Lower lobe of right lung (tissue), 2 donors: Measurements from ENCODE around the gene EFNB1. TPM values are rescaled to one million over a fixed set of nuclear protein-coding genes. Genes with fewer than 3 reads are reported as not detected.
"Not testable (repeated sequence)": the region's sequence is repeated elsewhere in the genome, so short reads cannot be mapped to it uniquely, and the experiment has no call there.

Experiments used
- ATAC-seq, 2 donors: fragments of 200-7000 bp; cut with Tn5 transposase; one replicate each; pipeline ENCODE4 v1.9.1; 2020 to 2022; ENCODE audit warnings: mild to moderate bottlenecking in 2 of 2, moderate library complexity in 2 of 2
- DNase-seq: peaks from one replicate; pipeline ENCODE4 v3.0.0-alpha.2; 2020
- H3K27ac ChIP-seq: fragments of 200-600 bp; one replicate; pipeline ENCODE4 v1.8.0; 2022
- H3K27me3 ChIP-seq: fragments of 200-600 bp; one replicate; pipeline ENCODE4 v1.8.0; 2022; ENCODE audit warnings: low read depth
- H3K36me3 ChIP-seq: fragments of 200-600 bp; one replicate; pipeline ENCODE4 v1.8.0; 2022; ENCODE audit warnings: mild to moderate bottlenecking
- H3K4me1 ChIP-seq: fragments of 200-600 bp; one replicate; pipeline ENCODE4 v1.8.0; 2022
- H3K4me3 ChIP-seq: fragments of 200-600 bp; one replicate; pipeline ENCODE4 v1.8.0; 2022; ENCODE audit warnings: mild to moderate bottlenecking
- H3K9me3 ChIP-seq: fragments of 200-600 bp; one replicate; pipeline ENCODE4 v1.8.0; 2022
- CTCF ChIP-seq: fragments of 200-600 bp; IDR thresholded peaks from one replicate; pipeline ENCODE4 v1.8.0; 2022; ENCODE audit warnings: antibody characterized with exemption, mild to moderate bottlenecking
- intact Hi-C: fragments of 100-400 bp; cut with DNase I; formaldehyde crosslinking; loops from one replicate; pipeline ENCODE4 v1.11.0; 2022
- long read RNA-seq: library from polyadenylated mRNA; unstranded; transcript quantifications from one replicate; pipeline ENCODE4 v2.0.0, GENCODE V29; 2021
- total RNA-seq: library from RNA; stranded (reverse); fragmentation: NEBNext Ultra II Directional; extraction: Animal tissue kit (Norgen Biotek cat#: 25700); gene quantifications from one replicate; pipeline ENCODE4 v1.2.1, GENCODE V29; 2021
- donor health status: DM: no; HTN: yes; CAD: no; lungs with severe emphysema.

The EFNB1 gene
- total RNA-seq: 36.5 TPM
- long read RNA-seq, transcript EFNB1-201 (5 exons, 3,314 nt): major isoform, 53 of 91 reads
- long read RNA-seq, partial matches to known transcripts: 32 of 91 reads
- long read RNA-seq, other reads (novel, unspliced or antisense): 6 of 91 reads

GRCh38 chrX:68828740-68829581, at the start of gene EFNB1:
Gene EFNB1, plus strand, starts transcription at chrX:68829021. Its CDS starts 756 bp downstream, at chrX:68829777.
- DNase-seq: peak; percentile 93
- peak within 1 kb of the TSS; percentile 89 for H3K27ac ChIP-seq
- peak within 1 kb of the TSS; percentile 75 for H3K4me3 ChIP-seq
- peak; percentile 92 to 97 for ATAC-seq
- H3K36me3 ChIP-seq: no peaks in the 10 kb centered on the region
- intact Hi-C loops: no loop called here
- no peaks in the 10 kb centered on the region for H3K9me3 ChIP-seq
- no peak for TF ChIP-seq CTCF
- H3K4me1 ChIP-seq: peaks cover 5% of the 10 kb centered on the region
- no peaks in the 10 kb centered on the region for H3K27me3 ChIP-seq

- not testable (repeated sequence) for ATAC-seq
Measured at GRCh38 chrX:68781295-68781694, 47.5 kb upstream of the EFNB1 start.

GRCh38 chrX:68784816-68785215, 44.0 kb upstream of the EFNB1 start:
- no peaks in the 10 kb centered on the region for H3K27me3 ChIP-seq
- H3K4me1 ChIP-seq: no peaks in the 10 kb centered on the region
- no peaks in the 10 kb centered on the region for H3K36me3 ChIP-seq
- ATAC-seq (no peak), DNase-seq (no peak)
- no peak for TF ChIP-seq CTCF
- H3K4me3 ChIP-seq: no peak overlapping the region
- H3K27ac ChIP-seq: no peak overlapping the region
- H3K9me3 ChIP-seq: no peaks in the 10 kb centered on the region
- intact Hi-C loops: no loop called here

More at GRCh38 chrX:68781295-68781694, 47.5 kb upstream of the EFNB1 start:
- H3K27me3 ChIP-seq, H3K9me3 ChIP-seq, H3K27ac ChIP-seq, H3K4me1 ChIP-seq, H3K4me3 ChIP-seq, H3K36me3 ChIP-seq, intact Hi-C loops, DNase-seq: not testable (repeated sequence)

- H3K27ac ChIP-seq, DNase-seq, H3K36me3 ChIP-seq, H3K27me3 ChIP-seq, ATAC-seq, H3K9me3 ChIP-seq, H3K4me1 ChIP-seq, H3K4me3 ChIP-seq, intact Hi-C loops: not testable (repeated sequence)
Measured at GRCh38 chrX:68786581-68786980, 42.2 kb upstream of the EFNB1 start.

- intact Hi-C loops: no loop called here
- Histone ChIP-seq H3K4me3 (no peak overlapping the region), H3K27me3 (no peaks in the 10 kb centered on the region), H3K27ac (no peak overlapping the region), H3K9me3 (no peaks in the 10 kb centered on the region), H3K4me1 (no peaks in the 10 kb centered on the region), H3K36me3 (no peaks in the 10 kb centered on the region)
- DNase-seq (no peak), ATAC-seq (no peak)
- no peak for TF ChIP-seq CTCF
Measured at GRCh38 chrX:68789966-68790365, 38.9 kb upstream of the EFNB1 start.

GRCh38 chrX:68792083-68792482, 36.7 kb upstream of the EFNB1 start:
- no peaks in the 10 kb centered on the region for H3K4me1 ChIP-seq
- H3K36me3 ChIP-seq: no peaks in the 10 kb centered on the region
- no peak overlapping the region for H3K27ac ChIP-seq
- H3K4me3 ChIP-seq: no peak overlapping the region
- TF ChIP-seq CTCF: no peak
- intact Hi-C loops: no loop called here
- no peaks in the 10 kb centered on the region for H3K27me3 ChIP-seq
- no peaks in the 10 kb centered on the region for H3K9me3 ChIP-seq
- DNase-seq: no peak
- no peak for ATAC-seq
